GM19238 (cell line): ENCODE results near the gene ELAPOR1.

Experiments
- DNase-seq: peaks from one replicate; pipeline ENCODE4 v3.0.0; 2011; ENCODE audit warnings: low spot score; ENCODE audit not compliant: insufficient read length

The ELAPOR1 gene

DNA sequence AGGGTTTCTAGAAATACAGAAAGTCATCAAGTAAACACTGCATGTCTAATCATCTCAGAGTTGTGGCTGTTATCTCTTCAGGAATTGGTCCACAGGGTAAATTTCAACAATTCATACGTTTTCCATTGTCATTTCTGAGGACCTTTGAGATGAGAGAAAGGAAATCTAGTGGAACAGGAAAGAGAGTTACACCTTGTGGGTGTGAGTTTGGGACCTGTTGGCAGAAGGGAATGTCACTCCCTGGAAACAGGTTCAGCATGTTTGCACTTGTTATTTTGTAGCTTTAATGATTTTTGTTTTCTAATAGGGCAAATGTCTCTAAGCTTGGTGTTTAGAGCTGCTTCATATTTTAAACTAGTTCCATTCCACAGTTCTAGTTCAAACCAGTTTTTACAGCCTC is 17.8 kb upstream of the ELAPOR1 start:
- no peak for DNase-seq

DNA sequence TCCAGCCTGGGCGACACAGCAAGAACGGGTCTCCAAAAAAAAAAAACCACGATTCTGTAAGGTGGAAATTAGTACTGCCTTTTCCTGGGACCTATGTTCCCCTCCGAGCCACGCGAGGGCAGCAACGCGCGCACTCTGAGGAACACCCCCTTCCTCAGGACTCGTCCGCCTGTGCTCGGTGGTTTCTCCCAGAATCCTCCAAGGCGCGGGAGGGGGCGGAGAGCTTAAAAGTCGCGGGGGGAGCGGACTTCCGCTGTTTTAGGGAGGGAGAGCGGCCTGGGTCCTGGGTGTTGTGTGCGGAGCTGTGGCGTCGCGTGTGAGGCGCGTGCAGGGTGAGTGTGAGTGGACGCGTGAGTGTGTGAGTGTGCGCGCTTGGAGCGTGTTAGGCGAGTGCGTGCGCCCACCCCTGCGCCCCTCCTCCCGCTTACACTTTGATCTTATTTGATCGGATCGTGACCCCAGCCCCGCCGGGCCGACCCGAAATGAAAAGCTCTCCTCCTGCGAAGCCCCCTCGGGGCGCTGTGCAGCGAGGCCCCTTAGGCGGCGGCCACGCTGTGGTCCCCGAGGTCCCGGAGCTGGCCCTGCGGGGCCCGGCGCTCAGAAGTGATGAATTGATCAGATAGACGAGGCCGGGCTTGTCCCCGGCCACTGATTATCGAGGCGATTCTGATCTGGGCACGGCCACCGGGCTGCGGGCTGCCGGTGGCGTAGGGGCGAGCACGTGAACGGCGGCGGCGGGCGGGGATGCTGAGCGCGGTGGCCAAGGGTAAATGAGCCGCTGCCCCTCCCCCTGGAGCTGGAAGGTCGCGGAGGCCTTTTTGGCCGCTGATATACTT is 13.8 kb upstream of the ELAPOR1 start:
- peak; percentile 90 for DNase-seq

DNA sequence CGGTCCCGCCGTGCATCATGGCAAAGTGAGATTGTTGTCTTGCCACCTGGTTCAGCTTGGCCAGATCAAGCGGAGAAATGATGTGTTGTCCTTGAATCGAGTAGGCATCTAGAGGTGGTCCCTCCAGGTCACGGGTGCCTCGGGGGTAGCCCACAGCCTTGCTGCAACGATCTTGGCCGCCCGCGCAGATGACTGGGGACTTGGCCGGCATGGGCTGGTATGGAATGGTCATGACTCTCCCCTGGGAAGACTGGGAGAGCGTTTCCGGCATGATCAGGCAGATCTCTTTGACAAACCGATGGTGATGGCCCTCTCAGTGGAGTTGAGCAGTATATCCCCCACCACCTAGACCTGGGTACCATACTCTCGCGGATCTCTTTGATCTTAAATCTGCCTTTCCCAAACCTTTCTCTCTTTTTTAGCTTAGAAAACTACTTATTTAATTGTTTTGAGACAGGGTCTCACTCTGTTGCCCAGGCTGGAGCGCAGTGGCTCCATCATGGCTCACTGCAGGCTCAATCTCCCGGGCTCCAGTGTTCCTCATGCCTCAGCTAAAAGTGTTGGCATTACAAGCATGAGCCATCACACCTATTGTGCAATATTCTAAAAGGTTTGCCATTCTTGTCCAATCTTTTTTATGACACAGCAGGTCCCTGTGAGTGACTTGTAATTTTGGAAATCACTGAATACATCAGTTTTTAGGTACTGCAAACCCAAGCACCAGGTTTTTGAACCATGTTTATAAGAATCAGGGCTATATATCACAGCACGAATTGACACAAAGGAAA is 9.4 kb upstream of the ELAPOR1 start:
- no peak for DNase-seq

DNA sequence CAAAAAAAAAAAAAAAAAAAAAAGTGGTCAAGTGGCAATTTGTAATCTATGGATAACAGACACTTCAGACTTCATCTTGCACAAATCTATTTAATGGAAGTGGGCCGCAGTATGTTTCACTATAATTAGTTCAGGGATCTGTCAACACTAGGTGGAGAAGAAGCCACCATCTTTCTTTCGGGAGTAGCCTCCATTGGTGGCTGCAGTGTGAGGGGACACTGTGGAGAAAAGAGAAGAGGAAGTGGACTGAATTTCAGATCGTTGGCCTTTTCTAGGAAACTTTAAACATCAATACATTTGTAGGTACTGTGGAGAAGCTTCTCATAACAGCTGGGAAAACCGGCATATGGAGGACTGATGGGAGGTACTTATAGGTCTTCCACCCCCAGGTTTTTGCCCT is 8.0 kb upstream of the ELAPOR1 start:
- DNase-seq, result no peak

DNA sequence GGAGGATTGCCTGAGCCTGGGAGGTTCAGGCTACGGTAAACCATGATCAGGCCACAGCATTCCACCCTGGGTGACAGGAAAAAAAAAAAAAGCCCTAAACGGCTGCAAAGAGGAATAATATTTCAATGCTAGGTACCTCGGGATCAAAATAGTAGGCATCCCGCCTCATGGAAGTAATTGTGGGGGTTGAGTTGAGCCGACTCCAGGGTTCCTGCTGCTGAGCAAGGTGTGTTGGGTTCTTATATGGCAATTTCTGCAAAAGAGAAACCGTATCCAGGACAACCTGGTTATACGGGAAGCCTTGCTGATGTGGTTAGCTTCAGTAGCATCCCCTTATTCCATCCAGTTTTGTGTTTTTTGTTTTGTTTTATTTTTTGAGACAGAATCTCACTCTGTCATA is 6.1 kb upstream of the ELAPOR1 start:
- no peak for DNase-seq

DNA sequence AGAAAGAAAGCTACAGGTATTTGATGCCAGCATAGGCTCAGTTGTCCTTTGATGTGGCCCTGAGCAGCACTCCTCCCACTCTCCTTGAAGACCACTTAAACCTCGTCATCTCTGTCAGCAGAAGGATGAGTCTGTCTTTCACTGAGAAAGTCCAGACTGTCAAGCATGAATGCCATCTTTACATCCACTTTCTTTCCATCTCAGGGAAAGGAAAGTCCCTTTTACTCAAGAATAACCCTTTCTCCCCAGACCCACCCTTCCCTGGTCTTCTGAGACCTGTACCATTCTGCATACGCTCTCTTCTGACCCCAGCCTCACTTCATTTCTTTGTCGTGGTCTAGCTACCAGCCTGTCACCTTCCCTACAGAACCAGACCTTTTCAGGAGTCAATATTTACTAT is 4.0 kb upstream of the ELAPOR1 start:
- DNase-seq, result no peak

DNA sequence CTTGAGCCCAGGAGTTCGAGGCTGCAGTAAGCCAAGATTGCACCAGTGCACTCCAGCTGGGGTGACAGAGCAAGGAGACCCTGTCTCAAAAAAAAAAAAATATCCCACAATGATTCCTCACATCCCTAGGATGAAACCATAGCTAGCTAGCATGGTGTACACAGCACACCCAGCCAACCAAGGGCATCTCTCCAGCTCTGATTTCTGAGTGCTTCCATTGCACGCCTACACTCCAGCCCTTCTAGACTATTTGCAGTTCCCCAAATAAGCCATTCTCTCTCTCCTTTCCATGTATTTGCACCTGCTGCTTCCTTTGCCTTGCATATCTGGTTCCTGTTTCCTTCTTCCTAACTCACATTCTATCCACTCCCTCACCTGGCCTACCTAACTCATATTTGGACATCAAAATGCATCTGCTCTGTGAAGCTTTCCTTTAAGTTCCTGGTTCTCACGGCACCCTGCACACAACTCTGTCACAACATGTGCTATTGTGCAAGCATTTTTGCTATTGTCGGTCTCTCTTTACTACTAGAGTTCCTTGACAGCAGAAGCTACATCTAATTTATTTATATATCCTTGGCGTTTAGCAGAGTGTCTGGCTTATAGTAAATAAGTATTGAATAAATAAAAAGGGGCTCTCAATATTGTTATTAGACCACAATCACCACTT is 2.4 kb upstream of the ELAPOR1 start:
- no peak for DNase-seq

DNA sequence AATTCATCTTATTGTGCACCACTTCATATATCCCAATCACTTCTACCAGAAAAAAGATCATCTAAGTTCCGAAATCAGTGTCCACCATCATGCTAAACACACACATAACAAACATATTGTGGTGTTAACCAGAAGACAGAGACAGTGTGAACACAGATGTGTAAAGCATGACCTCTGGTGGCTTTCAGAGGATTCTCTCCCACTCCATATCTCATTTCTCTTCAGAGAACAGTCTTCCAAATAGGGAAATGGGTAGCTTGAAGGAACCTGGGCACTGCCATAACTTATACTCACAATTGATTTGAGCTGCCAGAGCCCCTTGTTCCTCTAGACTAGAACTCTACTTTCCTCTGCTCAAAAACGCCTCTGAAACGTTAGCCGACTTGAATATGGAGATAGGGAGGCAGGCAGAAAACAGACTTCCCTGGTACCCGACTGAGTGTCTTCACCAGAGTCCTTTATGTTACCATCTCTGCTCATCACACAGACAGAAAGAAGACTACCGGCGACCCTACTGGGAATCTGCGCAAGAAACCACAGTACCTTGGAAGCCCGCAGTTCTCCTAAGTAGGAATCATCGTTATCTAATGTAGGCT is 1.8 kb upstream of the ELAPOR1 start:
- DNase-seq, result no peak

DNA sequence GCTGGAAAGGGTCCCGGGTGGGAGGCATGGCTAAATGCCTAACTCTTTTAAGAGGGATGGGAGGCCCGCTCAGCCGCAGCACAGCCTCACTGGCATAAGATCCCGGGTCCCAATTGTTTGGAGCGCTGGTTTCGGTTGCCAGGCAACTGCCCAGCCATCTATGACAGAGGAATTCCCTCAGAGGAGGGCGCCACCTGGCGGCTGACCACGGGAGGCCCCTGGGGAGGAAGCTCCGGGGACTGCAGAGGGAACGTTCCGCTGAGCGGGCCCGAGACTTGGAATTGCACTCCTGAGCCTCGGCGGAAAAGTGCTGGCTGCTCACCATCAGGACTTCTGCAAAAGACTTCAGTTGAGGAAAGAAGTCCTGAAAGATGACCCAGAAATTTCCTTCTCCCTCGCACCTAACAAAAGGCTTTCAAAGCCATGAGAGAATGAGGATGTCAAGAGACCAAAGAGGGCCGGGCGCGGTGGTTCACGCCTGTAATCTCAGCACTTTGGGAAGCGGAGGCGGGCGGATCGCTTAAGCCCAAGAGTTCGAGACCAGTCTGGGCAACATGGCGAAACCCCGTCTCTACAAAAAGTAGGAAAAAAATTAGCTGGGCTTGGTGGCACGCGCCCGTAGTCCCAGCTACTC is 1.1 kb upstream of the ELAPOR1 start:
- peak; percentile 64 for DNase-seq

DNA sequence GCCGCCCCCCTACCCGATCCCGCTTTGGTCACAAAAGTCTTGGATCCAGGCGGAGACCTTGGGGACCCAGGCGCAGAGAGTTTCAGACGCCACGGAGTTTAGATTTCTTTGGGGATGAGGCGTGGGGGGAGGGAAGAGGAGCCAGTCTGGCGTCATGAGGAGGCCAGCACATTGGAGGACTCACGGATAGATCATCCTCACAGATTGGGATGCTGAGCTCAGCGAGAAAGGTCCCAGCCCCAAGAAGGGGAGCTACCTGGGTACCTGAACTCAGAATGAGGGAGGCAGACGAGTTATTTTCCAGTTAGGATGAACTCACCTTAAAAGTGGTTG is 393 bp downstream of the ELAPOR1 start:
- DNase-seq, result no peak

DNA sequence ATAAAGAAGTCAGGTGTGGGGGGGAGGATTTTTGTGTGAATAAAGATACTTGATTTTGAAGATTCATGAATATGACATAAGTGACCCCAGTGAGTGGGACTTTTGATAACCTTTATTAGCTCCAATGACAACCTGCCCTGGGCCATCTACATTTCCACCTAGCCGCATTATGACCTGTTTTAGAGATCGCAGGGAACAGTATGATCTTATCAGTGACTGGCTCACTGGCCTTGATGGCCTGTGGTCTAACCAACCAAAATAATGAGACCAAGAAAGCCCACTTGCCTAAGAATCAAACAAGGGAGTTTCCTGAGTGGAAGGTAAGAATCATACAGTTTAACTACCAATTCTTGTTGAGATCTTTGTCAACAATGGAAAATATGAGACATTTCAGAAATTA is 1.8 kb downstream of the ELAPOR1 start:
- no peak for DNase-seq

DNA sequence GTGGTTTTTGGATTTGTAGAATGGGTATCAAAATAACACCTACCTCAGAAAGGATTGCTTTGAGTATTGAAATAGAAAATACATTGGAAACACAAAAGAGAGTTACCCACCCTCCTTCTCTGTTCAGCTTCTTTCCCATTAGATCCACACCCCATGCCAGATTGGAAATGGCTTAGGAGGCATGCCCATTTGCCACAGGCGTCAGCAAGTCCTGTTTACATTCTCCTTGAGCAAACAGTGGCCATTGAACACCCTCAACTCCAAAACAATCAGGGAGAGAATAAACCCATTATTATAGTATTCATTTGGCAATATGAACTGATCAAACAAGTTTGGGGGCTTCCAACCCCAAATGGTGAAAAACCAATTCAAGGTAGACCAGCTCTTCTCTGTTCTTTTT is 2.4 kb downstream of the ELAPOR1 start:
- no peak for DNase-seq

DNA sequence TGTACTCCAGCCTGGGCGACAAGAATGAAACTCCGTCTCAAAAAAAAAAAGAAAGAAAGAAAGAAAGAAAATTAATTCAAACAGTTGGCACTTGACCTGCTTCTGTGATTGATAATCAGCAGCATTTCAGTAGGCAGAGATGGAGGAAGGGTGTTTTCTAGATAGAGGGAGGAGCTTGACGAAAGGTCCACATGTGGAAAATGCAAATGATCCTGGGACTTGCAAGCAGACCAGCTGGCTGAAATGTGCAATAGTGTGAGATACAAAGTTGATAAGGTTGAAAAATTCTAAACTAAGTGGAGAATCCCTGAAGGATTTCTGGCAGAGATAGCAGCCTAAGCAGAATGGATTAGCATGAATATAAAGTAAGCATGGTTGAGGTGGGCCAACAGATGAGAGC is 4.2 kb downstream of the ELAPOR1 start:
- DNase-seq, result no peak

DNA sequence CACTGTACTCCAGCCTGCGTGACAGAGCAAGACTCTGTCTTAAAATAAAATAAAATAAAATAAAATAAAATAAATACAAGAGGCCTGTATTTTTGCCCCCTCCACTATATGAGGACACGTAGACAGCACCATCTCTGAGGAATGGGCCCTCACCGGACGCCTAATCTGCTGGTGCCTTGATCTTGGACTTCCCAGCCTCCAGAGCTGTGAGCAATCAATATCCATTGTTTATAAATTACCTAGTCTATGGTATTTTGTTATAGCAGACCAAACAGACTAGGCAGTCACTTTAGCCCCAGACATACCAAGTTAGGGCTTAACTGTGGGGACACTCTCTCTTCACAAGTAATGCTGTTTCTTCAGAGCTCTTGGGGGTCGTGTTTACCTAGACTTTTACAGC is 6.4 kb downstream of the ELAPOR1 start:
- DNase-seq, result no peak

DNA sequence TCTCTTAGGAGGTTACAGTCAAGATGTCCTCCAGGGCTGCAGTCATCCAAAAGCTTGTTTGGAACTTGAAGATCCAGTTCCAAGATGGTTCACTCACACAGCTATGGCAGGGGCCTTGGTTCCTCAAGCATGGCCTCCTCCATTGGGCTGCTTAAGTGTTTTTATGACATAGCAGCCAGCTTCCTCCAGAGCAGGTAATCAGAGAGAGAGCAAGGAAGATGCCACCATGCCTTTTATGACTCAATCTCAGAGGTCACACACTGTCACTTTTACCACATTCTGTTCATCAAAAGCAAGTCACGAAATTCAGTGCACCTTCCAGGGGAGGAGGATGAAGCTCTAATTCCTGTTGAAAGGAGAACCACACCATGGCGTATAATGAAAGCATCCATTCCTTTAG is 17.1 kb downstream of the ELAPOR1 start:
- no peak for DNase-seq

DNA sequence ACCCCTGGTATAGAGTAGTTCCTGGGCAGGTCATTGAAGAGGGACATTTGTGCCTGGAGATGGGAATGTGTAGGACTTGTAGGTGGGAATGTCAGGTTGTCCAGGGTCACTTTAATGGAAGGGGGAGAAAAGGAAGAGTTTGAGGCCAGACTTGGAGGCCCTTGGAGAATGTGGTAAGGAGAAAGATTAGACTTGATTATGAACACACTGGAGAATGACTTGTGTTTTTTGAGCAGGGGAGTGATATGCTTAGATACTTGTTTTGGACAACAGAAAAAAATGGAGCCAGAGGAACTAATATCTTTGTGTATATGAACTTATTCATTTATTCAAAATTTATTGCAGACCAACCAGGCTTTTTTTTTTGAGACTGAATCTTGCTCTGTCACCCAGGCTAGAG is 17.9 kb downstream of the ELAPOR1 start:
- DNase-seq, result no peak

DNA sequence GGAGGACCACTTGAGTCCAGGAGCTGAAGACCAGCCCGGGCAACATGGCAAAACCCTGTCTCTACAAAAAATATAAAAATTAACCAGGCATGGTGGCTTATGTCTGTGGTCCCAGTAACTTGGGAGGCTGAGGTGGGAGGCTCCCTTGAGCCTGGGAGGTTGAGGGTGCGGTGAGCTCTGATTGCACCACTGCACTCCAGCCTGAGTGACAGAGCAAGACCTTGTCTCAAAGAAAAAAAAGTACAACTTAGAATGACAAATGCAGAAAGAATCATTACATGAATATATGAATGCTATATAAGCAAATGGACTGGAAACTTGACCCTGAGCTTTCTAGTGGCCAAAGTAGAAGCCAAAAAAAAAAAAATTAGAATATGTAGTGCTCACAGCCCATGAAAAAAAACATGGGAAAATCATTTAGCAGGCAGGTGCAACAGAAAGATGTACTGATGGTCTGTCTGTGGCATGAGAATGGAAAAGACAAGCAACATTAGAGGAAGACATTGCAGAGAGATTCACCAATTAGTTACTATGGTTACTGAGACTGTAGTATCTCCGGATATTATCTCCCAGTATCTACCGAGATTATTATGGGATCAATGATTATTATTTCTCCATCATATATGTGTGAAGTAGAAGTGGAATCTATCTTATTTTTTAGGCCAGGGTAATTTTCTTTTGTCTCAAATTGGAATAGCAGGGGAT is 19.2 kb downstream of the ELAPOR1 start:
- DNase-seq, result no peak

DNA sequence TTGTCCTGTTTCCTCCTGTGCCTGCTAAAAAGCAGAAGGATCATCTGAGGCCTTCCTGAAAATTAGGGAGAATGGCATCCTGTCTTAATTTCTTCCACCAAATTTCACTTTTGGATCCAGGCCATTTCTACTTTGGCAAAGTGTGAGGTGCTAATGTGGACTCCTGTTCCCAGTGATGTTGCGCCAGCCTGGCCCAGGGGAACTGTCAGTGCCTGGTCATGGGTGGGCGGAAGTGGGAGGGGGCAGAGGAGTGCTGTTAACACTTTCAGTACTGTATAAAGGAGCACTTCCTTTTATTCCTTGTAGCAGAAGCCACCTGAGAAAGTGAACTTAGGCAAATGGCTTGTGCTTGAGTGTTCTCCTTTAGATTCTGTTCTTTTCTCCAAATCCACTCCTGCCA is 19.9 kb downstream of the ELAPOR1 start:
- DNase-seq, result peak; percentile 31

DNA sequence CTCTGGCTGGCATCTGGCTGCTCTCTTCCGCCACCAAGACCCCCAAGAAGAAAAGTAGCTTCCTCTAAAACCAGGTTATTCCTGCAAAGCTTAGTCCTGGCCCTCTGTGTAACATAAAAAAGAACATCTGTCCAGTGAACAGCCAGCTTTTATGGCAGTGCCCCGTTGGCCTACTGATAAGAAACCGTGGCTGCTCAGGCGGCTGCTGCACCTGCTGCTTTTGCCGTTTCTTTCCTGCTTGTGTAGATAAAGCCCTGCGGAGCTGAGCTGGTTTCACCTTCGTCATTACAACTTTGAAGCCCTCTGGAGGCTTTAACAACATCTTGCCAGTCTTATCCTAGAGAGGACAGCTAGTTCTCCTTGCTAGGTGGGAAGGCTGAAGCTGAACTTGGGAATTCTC is 20.5 kb downstream of the ELAPOR1 start:
- DNase-seq, result no peak

DNA sequence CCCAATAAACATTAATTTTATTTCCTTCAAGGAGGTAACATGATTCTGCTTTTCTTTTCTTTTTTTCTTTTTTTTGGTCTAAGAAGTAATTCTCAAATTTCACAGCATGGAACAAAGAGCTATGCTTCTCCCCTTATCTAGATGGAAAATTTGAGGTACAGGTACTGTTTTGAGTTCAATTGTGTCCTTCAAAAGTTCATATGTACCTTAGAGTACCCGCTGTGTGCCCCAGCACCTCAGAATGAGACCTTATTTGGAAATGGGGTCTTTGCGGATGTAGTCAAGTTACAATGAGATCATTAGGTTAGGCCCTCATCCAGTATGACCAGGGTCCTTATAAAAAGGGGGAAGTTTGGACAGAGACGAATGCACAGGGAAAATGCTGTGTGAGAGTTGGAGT is 22.0 kb downstream of the ELAPOR1 start:
- DNase-seq, result no peak

DNA sequence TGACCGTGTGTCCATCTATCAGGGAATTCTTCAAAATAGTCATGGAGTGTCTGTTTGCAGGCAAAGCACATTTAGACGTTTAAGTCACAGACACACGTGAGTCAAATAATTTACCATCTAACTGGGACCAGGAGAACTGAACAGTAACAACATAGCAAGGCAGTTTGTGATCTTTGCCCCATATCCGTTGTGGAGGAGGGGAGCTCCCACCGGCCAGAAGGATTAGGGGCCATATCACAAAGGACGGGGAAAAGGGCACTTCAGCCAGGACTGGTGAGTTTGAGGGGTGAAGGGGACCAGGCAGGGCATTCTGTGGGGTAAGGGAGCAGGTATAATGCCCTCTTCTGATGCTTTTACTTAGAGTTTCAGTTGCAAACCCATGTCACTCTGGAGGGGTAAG is 22.9 kb downstream of the ELAPOR1 start:
- no peak for DNase-seq
